SK-N-SH treated with all-trans-retinoic acid at 6 μM for 48 hours (cell line): ENCODE results near the gene HSD11B2.

Experiments
- CSRNP3 ChIP-seq: fragments of 250-450 bp; sonication (Bioruptor Pico); IDR thresholded peaks from 2 replicates; pipeline ENCODE4 v1.5.1; 2021; ENCODE audit warnings: mild to moderate bottlenecking, moderate library complexity
- GLIS3 ChIP-seq: fragments of 250-450 bp; sonication (Bioruptor Pico); IDR thresholded peaks from 2 replicates; pipeline ENCODE4 v1.5.0; 2020; ENCODE audit warnings: mild to moderate bottlenecking, moderate library complexity
- ISL1 ChIP-seq: fragments of 250-450 bp; sonication (Bioruptor Pico); IDR thresholded peaks from 2 replicates; pipeline ENCODE4 v2.1.2; 2022; ENCODE audit warnings: mild to moderate bottlenecking, moderate library complexity
- PATZ1 ChIP-seq: fragments of 250-450 bp; sonication (Bioruptor Pico); IDR thresholded peaks from 2 replicates; pipeline ENCODE4 v1.8.0; 2020; ENCODE audit warnings: mild to moderate bottlenecking, moderate library complexity, borderline replicate concordance
- TSHZ2 ChIP-seq: fragments of 250-450 bp; sonication (Bioruptor Pico); IDR thresholded peaks from 2 replicates; pipeline ENCODE4 v1.5.0; 2020; ENCODE audit warnings: mild to moderate bottlenecking, moderate library complexity
- ZC3H10 ChIP-seq: fragments of 250-450 bp; sonication (Bioruptor Pico); IDR thresholded peaks from 2 replicates; pipeline ENCODE4 v1.5.1; 2021; ENCODE audit warnings: mild to moderate bottlenecking, moderate library complexity
- ZFP3 ChIP-seq: fragments of 250-450 bp; sonication (Bioruptor Pico); IDR thresholded peaks from 2 replicates; pipeline ENCODE4 v1.5.0; 2020; ENCODE audit warnings: mild to moderate bottlenecking, moderate library complexity
- ZFP30 ChIP-seq: fragments of 450-650 bp; formaldehyde crosslinking; IDR thresholded peaks from 2 replicates; pipeline ENCODE4 v1.5.0; 2022; ENCODE audit warnings: mild to moderate bottlenecking, moderate library complexity
- ZNF565 ChIP-seq: fragments of 450-650 bp; formaldehyde crosslinking; conservative IDR thresholded peaks from 2 replicates; pipeline ENCODE4 v1.5.0; 2020; ENCODE audit warnings: low read depth, mild to moderate bottlenecking, moderate library complexity

GRCh38 chr16:67459066-67459860, 28.3 kb downstream of the HSD11B2 start:
- TF ChIP-seq ZC3H10 (CRISPR knock-in tag): no peak
- no peak for TF ChIP-seq ZFP30 (CRISPR knock-in tag)
- TF ChIP-seq ZNF565: no peak
- TF ChIP-seq PATZ1 (CRISPR knock-in tag): no peak
- TF ChIP-seq ISL1 (CRISPR knock-in tag): no peak
- no peak for TF ChIP-seq CSRNP3 (CRISPR knock-in tag)
- TF ChIP-seq ZFP3 (CRISPR knock-in tag): no peak
- no peak for TF ChIP-seq TSHZ2
- no peak for TF ChIP-seq GLIS3 (CRISPR knock-in tag)
